WTC11 (cell line): ENCODE data around the gene MN1. TPM values are rescaled to one million over a fixed set of nuclear protein-coding genes. Genes with fewer than 3 reads are reported as not detected.

Experiments
- FOXK1 ChIP-seq: sonication (generic); formaldehyde crosslinking; IDR thresholded peaks from 2 replicates; pipeline ENCODE4 v1.8.0; 2022; ENCODE audit warnings: mild to moderate bottlenecking, moderate library complexity, missing genetic modification reagents
- GTF2I ChIP-seq: fragments of 250-450 bp; sonication (Bioruptor Pico); conservative IDR thresholded peaks from 2 replicates; pipeline ENCODE4 v1.4.0; 2021; ENCODE audit warnings: mild to moderate bottlenecking
- HMGA2 ChIP-seq: fragments of 250-450 bp; sonication (Bioruptor Pico); IDR thresholded peaks from 2 replicates; pipeline ENCODE4 v1.4.0; 2021; ENCODE audit warnings: mild to moderate bottlenecking, moderate library complexity
- IRF2 ChIP-seq: sonication (generic); formaldehyde crosslinking; IDR thresholded peaks from 2 replicates; pipeline ENCODE4 v1.8.0; 2022; ENCODE audit warnings: low read depth, missing genetic modification reagents, borderline replicate concordance
- JUN ChIP-seq: sonication (generic); formaldehyde crosslinking; IDR thresholded peaks from 2 replicates; pipeline ENCODE4 v1.8.0; 2023; ENCODE audit warnings: mild to moderate bottlenecking, missing genetic modification reagents
- KAT7 ChIP-seq: sonication (generic); formaldehyde crosslinking; IDR thresholded peaks from 2 replicates; pipeline ENCODE4 v1.8.1; 2023; ENCODE audit warnings: missing genetic modification reagents, mild to moderate bottlenecking, borderline replicate concordance
- MYBL2 ChIP-seq: sonication (generic); formaldehyde crosslinking; IDR thresholded peaks from 2 replicates; pipeline ENCODE4 v1.8.1; 2023; ENCODE audit warnings: mild to moderate bottlenecking, moderate library complexity, missing genetic modification reagents
- NFATC4 ChIP-seq: fragments of 250-450 bp; sonication (Bioruptor Pico); IDR thresholded peaks from 2 replicates; pipeline ENCODE4 v1.9.0; 2021; ENCODE audit warnings: mild to moderate bottlenecking
- NR1H2 ChIP-seq: sonication (generic); formaldehyde crosslinking; IDR thresholded peaks from 2 replicates; pipeline ENCODE4 v1.9.0; 2021; ENCODE audit warnings: mild to moderate bottlenecking, moderate library complexity, missing genetic modification reagents
- PRRX2 ChIP-seq: fragments of 250-450 bp; sonication (Bioruptor Pico); IDR thresholded peaks from 2 replicates; pipeline ENCODE4 v1.8.0; 2021; ENCODE audit warnings: mild to moderate bottlenecking
- SMAD4 ChIP-seq: sonication (generic); formaldehyde crosslinking; IDR thresholded peaks from 2 replicates; pipeline ENCODE4 v1.8.0; 2022; ENCODE audit warnings: mild to moderate bottlenecking, missing genetic modification reagents
- TCF7 ChIP-seq: sonication (generic); formaldehyde crosslinking; IDR thresholded peaks from 2 replicates; pipeline ENCODE4 v1.8.0; 2022; ENCODE audit warnings: mild to moderate bottlenecking, low read depth, missing genetic modification reagents, moderate library complexity
- TEAD4 ChIP-seq: sonication (generic); formaldehyde crosslinking; IDR thresholded peaks from 2 replicates; pipeline ENCODE4 v1.8.0; 2022; ENCODE audit warnings: mild to moderate bottlenecking, missing genetic modification reagents
- TP53 ChIP-seq: sonication (generic); formaldehyde crosslinking; IDR thresholded peaks from 2 replicates; pipeline ENCODE4 v1.8.1; 2023; ENCODE audit warnings: mild to moderate bottlenecking, missing genetic modification reagents
- ZNF138 ChIP-seq: sonication (generic); formaldehyde crosslinking; conservative IDR thresholded peaks from 2 replicates; pipeline ENCODE4 v1.8.1; 2022; ENCODE audit warnings: mild to moderate bottlenecking, moderate library complexity, missing genetic modification reagents
- ZNF317 ChIP-seq: sonication (generic); formaldehyde crosslinking; IDR thresholded peaks from 2 replicates; pipeline ENCODE4 v1.8.1; 2023; ENCODE audit warnings: low read depth, mild to moderate bottlenecking, moderate library complexity, missing genetic modification reagents, borderline replicate concordance
- total RNA-seq: library from RNA; stranded (reverse); gene quantifications from 3 replicates; pipeline ENCODE4 v1.2.3, GENCODE V29; 2021
- TF ChIP-seq, protein P1 (sequence below): sonication (generic); formaldehyde crosslinking; IDR thresholded peaks from 2 replicates; pipeline ENCODE4 v1.8.0; 2022; ENCODE audit warnings: mild to moderate bottlenecking, missing genetic modification reagents
- TF ChIP-seq, protein P2 (sequence below): sonication (generic); formaldehyde crosslinking; IDR thresholded peaks from 2 replicates; pipeline ENCODE4 v1.8.1; 2023; ENCODE audit warnings: mild to moderate bottlenecking, missing genetic modification reagents
- TF ChIP-seq, protein P3 (sequence below): sonication (generic); formaldehyde crosslinking; conservative IDR thresholded peaks from 2 replicates; pipeline ENCODE4 v1.8.1; 2022; ENCODE audit warnings: mild to moderate bottlenecking, missing genetic modification reagents
- TF ChIP-seq, protein P4 (sequence below): sonication (generic); formaldehyde crosslinking; IDR thresholded peaks from 2 replicates; pipeline ENCODE4 v1.8.0; 2022; ENCODE audit warnings: mild to moderate bottlenecking, missing genetic modification reagents
- TF ChIP-seq, protein P5 (sequence below): fragments of 200-600 bp; IDR thresholded peaks from 2 replicates; pipeline ENCODE4 v1.8.0; 2022; ENCODE audit warnings: antibody characterized with exemption
- TF ChIP-seq, protein P6 (sequence below): sonication (generic); formaldehyde crosslinking; IDR thresholded peaks from 2 replicates; pipeline ENCODE4 v1.8.1; 2023; ENCODE audit warnings: mild to moderate bottlenecking, missing genetic modification reagents, moderate library complexity
- TF ChIP-seq, protein P7 (sequence below): sonication (generic); formaldehyde crosslinking; IDR thresholded peaks from 2 replicates; pipeline ENCODE4 v1.8.0; 2023; ENCODE audit warnings: mild to moderate bottlenecking, missing genetic modification reagents
- TF ChIP-seq, protein P8 (sequence below): fragments of 250-450 bp; sonication (Bioruptor Pico); IDR thresholded peaks from 2 replicates; pipeline ENCODE4 v1.9.0; 2021; ENCODE audit warnings: moderate library complexity, mild to moderate bottlenecking, inconsistent platforms, borderline replicate concordance
- TF ChIP-seq, protein P9 (sequence below): sonication (generic); formaldehyde crosslinking; conservative IDR thresholded peaks from 2 replicates; pipeline ENCODE4 v1.8.1; 2023; ENCODE audit warnings: mild to moderate bottlenecking, low read depth, missing genetic modification reagents, moderate library complexity

Gene MN1
- total RNA-seq, 1 experiment from 2014 or later: 21.3 TPM

DNA sequence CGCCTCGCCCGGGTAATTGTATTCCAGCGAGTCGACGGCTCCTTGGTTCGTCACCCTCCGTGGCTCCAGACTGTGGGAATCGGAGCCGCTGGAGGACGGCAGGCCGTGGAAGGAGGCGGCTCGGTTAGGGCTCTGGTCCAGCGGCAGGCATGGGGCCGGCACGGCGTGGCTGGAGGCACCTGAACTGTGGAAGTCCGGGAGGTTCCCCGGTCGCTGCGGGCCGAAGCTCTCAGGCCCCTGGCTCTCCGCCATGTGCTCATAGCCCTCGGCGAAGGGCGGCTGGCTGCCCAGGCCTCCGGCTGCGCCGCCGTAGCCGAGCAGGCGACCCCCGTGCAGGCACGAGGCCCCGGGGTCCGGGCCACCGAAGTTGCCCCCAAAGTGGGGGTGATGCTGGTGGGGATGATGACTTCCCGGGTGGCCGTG lies 1.7 kb downstream of the MN1 start (continued):
- TF ChIP-seq, protein P1, sequence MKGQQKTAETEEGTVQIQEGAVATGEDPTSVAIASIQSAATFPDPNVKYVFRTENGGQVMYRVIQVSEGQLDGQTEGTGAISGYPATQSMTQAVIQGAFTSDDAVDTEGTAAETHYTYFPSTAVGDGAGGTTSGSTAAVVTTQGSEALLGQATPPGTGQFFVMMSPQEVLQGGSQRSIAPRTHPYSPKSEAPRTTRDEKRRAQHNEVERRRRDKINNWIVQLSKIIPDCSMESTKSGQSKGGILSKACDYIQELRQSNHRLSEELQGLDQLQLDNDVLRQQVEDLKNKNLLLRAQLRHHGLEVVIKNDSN: no peak
- no peak for TF ChIP-seq KAT7 (CRISPR knock-in tag)
- TF ChIP-seq, protein P2, sequence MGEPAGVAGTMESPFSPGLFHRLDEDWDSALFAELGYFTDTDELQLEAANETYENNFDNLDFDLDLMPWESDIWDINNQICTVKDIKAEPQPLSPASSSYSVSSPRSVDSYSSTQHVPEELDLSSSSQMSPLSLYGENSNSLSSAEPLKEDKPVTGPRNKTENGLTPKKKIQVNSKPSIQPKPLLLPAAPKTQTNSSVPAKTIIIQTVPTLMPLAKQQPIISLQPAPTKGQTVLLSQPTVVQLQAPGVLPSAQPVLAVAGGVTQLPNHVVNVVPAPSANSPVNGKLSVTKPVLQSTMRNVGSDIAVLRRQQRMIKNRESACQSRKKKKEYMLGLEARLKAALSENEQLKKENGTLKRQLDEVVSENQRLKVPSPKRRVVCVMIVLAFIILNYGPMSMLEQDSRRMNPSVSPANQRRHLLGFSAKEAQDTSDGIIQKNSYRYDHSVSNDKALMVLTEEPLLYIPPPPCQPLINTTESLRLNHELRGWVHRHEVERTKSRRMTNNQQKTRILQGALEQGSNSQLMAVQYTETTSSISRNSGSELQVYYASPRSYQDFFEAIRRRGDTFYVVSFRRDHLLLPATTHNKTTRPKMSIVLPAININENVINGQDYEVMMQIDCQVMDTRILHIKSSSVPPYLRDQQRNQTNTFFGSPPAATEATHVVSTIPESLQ (CRISPR knock-in tag): no peak
- 0 out of 2 replicates have a peak, but pooled peaks have one; percentile 59 for TF ChIP-seq MYBL2
- TF ChIP-seq, protein P3, sequence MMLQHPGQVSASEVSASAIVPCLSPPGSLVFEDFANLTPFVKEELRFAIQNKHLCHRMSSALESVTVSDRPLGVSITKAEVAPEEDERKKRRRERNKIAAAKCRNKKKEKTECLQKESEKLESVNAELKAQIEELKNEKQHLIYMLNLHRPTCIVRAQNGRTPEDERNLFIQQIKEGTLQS: no peak
- TF ChIP-seq, protein P4, sequence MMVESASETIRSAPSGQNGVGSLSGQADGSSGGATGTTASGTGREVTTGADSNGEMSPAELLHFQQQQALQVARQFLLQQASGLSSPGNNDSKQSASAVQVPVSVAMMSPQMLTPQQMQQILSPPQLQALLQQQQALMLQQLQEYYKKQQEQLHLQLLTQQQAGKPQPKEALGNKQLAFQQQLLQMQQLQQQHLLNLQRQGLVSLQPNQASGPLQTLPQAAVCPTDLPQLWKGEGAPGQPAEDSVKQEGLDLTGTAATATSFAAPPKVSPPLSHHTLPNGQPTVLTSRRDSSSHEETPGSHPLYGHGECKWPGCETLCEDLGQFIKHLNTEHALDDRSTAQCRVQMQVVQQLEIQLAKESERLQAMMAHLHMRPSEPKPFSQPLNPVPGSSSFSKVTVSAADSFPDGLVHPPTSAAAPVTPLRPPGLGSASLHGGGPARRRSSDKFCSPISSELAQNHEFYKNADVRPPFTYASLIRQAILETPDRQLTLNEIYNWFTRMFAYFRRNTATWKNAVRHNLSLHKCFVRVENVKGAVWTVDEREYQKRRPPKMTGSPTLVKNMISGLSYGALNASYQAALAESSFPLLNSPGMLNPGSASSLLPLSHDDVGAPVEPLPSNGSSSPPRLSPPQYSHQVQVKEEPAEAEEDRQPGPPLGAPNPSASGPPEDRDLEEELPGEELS: no peak
- TF ChIP-seq FOXK1 (CRISPR knock-in tag): no peak
- TF ChIP-seq NFATC4 (CRISPR knock-in tag): no peak
- no peak for TF ChIP-seq NR1H2 (CRISPR knock-in tag)
- TF ChIP-seq TEAD4 (CRISPR knock-in tag): no peak
- TF ChIP-seq, protein P5, sequence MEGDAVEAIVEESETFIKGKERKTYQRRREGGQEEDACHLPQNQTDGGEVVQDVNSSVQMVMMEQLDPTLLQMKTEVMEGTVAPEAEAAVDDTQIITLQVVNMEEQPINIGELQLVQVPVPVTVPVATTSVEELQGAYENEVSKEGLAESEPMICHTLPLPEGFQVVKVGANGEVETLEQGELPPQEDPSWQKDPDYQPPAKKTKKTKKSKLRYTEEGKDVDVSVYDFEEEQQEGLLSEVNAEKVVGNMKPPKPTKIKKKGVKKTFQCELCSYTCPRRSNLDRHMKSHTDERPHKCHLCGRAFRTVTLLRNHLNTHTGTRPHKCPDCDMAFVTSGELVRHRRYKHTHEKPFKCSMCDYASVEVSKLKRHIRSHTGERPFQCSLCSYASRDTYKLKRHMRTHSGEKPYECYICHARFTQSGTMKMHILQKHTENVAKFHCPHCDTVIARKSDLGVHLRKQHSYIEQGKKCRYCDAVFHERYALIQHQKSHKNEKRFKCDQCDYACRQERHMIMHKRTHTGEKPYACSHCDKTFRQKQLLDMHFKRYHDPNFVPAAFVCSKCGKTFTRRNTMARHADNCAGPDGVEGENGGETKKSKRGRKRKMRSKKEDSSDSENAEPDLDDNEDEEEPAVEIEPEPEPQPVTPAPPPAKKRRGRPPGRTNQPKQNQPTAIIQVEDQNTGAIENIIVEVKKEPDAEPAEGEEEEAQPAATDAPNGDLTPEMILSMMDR: no peak
- TF ChIP-seq, protein P6, sequence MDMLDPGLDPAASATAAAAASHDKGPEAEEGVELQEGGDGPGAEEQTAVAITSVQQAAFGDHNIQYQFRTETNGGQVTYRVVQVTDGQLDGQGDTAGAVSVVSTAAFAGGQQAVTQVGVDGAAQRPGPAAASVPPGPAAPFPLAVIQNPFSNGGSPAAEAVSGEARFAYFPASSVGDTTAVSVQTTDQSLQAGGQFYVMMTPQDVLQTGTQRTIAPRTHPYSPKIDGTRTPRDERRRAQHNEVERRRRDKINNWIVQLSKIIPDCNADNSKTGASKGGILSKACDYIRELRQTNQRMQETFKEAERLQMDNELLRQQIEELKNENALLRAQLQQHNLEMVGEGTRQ: peak; percentile 6; the same call in 1 of the 2 replicates
- TF ChIP-seq, protein P7, sequence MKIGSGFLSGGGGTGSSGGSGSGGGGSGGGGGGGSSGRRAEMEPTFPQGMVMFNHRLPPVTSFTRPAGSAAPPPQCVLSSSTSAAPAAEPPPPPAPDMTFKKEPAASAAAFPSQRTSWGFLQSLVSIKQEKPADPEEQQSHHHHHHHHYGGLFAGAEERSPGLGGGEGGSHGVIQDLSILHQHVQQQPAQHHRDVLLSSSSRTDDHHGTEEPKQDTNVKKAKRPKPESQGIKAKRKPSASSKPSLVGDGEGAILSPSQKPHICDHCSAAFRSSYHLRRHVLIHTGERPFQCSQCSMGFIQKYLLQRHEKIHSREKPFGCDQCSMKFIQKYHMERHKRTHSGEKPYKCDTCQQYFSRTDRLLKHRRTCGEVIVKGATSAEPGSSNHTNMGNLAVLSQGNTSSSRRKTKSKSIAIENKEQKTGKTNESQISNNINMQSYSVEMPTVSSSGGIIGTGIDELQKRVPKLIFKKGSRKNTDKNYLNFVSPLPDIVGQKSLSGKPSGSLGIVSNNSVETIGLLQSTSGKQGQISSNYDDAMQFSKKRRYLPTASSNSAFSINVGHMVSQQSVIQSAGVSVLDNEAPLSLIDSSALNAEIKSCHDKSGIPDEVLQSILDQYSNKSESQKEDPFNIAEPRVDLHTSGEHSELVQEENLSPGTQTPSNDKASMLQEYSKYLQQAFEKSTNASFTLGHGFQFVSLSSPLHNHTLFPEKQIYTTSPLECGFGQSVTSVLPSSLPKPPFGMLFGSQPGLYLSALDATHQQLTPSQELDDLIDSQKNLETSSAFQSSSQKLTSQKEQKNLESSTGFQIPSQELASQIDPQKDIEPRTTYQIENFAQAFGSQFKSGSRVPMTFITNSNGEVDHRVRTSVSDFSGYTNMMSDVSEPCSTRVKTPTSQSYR (CRISPR knock-in tag): peak; percentile 45; the same call in 1 of the 2 replicates
- TF ChIP-seq GTF2I (CRISPR knock-in tag): no peak
- TF ChIP-seq, protein P8, sequence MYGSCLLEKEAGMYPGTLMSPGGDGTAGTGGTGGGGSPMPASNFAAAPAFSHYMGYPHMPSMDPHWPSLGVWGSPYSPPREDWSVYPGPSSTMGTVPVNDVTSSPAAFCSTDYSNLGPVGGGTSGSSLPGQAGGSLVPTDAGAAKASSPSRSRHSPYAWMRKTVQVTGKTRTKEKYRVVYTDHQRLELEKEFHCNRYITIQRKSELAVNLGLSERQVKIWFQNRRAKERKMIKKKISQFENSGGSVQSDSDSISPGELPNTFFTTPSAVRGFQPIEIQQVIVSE (CRISPR knock-in tag): no peak
- TF ChIP-seq ZNF138 (CRISPR knock-in tag): no peak
- no peak for TF ChIP-seq TCF7 (CRISPR knock-in tag)
- TF ChIP-seq PRRX2 (CRISPR knock-in tag): no peak
- TF ChIP-seq, protein P9, sequence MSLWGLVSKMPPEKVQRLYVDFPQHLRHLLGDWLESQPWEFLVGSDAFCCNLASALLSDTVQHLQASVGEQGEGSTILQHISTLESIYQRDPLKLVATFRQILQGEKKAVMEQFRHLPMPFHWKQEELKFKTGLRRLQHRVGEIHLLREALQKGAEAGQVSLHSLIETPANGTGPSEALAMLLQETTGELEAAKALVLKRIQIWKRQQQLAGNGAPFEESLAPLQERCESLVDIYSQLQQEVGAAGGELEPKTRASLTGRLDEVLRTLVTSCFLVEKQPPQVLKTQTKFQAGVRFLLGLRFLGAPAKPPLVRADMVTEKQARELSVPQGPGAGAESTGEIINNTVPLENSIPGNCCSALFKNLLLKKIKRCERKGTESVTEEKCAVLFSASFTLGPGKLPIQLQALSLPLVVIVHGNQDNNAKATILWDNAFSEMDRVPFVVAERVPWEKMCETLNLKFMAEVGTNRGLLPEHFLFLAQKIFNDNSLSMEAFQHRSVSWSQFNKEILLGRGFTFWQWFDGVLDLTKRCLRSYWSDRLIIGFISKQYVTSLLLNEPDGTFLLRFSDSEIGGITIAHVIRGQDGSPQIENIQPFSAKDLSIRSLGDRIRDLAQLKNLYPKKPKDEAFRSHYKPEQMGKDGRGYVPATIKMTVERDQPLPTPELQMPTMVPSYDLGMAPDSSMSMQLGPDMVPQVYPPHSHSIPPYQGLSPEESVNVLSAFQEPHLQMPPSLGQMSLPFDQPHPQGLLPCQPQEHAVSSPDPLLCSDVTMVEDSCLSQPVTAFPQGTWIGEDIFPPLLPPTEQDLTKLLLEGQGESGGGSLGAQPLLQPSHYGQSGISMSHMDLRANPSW: no peak
- TF ChIP-seq SMAD4 (CRISPR knock-in tag): no peak
- TF ChIP-seq TP53: no peak
- TF ChIP-seq IRF2 (CRISPR knock-in tag): no peak
- TF ChIP-seq ZNF317 (CRISPR knock-in tag): no peak
- no peak for TF ChIP-seq JUN (CRISPR knock-in tag)
- TF ChIP-seq HMGA2: no peak
